ENCODE measurements around the gene MYRIP.
"Not testable (repeated sequence)": the region's sequence is repeated elsewhere in the genome, so short reads cannot be mapped to it uniquely, and the experiment has no call there.

The MYRIP gene

GRCh38 chr3:39808467-39809180, 785 bp upstream of the MYRIP start:
- DNase-seq = no peak

- no peak for DNase-seq
Measured at GRCh38 chr3:39809995-39810595, 686 bp downstream of the MYRIP start.

GRCh38 chr3:39810647-39811161, 1.3 kb downstream of the MYRIP start:
- DNase-seq = no peak

GRCh38 chr3:39811561-39811960, 2.2 kb downstream of the MYRIP start:
- DNase-seq = no peak

GRCh38 chr3:39812537-39812936, 3.1 kb downstream of the MYRIP start:
- DNase-seq = no peak

- no peak for DNase-seq
Measured at GRCh38 chr3:39814007-39814406, 4.6 kb downstream of the MYRIP start.

GRCh38 chr3:39819899-39820298, 10.5 kb downstream of the MYRIP start:
- DNase-seq = no peak

GRCh38 chr3:39833764-39834163, 24.4 kb downstream of the MYRIP start:
- not testable (repeated sequence) for DNase-seq

- no peak for DNase-seq
Measured at GRCh38 chr3:39839484-39839883, 30.1 kb downstream of the MYRIP start.

GRCh38 chr3:39843440-39843839, 34.0 kb downstream of the MYRIP start:
- DNase-seq = no peak

GRCh38 chr3:39848365-39848764, 39.0 kb downstream of the MYRIP start:
- no peak for DNase-seq

- no peak for DNase-seq
Measured at GRCh38 chr3:39849992-39850715, 40.7 kb downstream of the MYRIP start.

GRCh38 chr3:39850716-39851032, 41.3 kb downstream of the MYRIP start:
- DNase-seq = no peak

- DNase-seq = no peak
Measured at GRCh38 chr3:39855517-39855916, 46.1 kb downstream of the MYRIP start.

- DNase-seq = no peak
Measured at GRCh38 chr3:39869890-39870289, 60.5 kb downstream of the MYRIP start.

- DNase-seq = no peak
Measured at GRCh38 chr3:39870706-39871105, 61.3 kb downstream of the MYRIP start.

- DNase-seq = no peak
Measured at GRCh38 chr3:39879581-39879980, 70.2 kb downstream of the MYRIP start.

GRCh38 chr3:39882111-39882510, 72.7 kb downstream of the MYRIP start:
- DNase-seq = no peak

- DNase-seq = no peak
Measured at GRCh38 chr3:39892068-39892467, 82.7 kb downstream of the MYRIP start.

GRCh38 chr3:39896184-39896583, 86.8 kb downstream of the MYRIP start:
- DNase-seq = no peak

- DNase-seq = no peak
Measured at GRCh38 chr3:39900462-39901002, 91.1 kb downstream of the MYRIP start.

GRCh38 chr3:39903253-39903652, 93.8 kb downstream of the MYRIP start:
- no peak for DNase-seq

- no peak for DNase-seq
Measured at GRCh38 chr3:39905788-39906187, 96.4 kb downstream of the MYRIP start.

GRCh38 chr3:39907981-39908380, 98.6 kb downstream of the MYRIP start:
- DNase-seq = no peak
